ENCODE measurements around the gene CGB3.

- TF ChIP-seq POLR2A (IDR thresholded peaks at IDR 0.05; ENCODE audit: low read depth, low read length), result no peak
- TF ChIP-seq POLR2AphosphoS5 (IDR thresholded peaks at IDR 0.05; ENCODE audit: low read depth, low read length), result no peak
- no peak for TF ChIP-seq TAF1 (IDR thresholded peaks at IDR 0.05; ENCODE audit: borderline replicate concordance, low read depth, low read length)
These were observed 17.2 kb downstream of the CGB3 start for GRCh38 chr19:49006905-49007304.

All from GM12892 (cell line).